Ovary (tissue), 3 donors: ENCODE results near the gene CFAP45.

Source experiments
- CTCF ChIP-seq, 3 donors: fragments of 450-650 bp in 2 of 3; fragments of 200-600 bp in 1 of 3; IDR thresholded peaks; one replicate each; pipeline versions ENCODE4 v1.5.1 to v1.8.0; 2016 to 2022; ENCODE audit warnings: antibody characterized with exemption in 3 of 3, mild to moderate bottlenecking in 1 of 3
- POLR2A ChIP-seq: fragments of 450-650 bp; IDR thresholded peaks from one replicate; pipeline ENCODE4 v1.6.1; 2017; ENCODE audit warnings: antibody characterized with exemption, mild to moderate bottlenecking, moderate library complexity
- donor health status: DM: no; HTN: no; CAD: no.

- no peak for TF ChIP-seq CTCF (IDR thresholded peaks at IDR 0.05)
- TF ChIP-seq POLR2A: no peak
Observed at GRCh38 chr1:159845751-159846629, 54.0 kb downstream of the CFAP45 start.
